H1 (cell line): ENCODE results near the gene RUNX1. TPM values are rescaled to one million over a fixed set of nuclear protein-coding genes. Genes with fewer than 3 reads are reported as not detected.

Experiments used
- CTCF ChIA-PET: fragments of 300-600 bp; sonication (Branson Sonifier 250); formaldehyde crosslinking; loops from one replicate; lab custom pipeline; 2021; ENCODE audit not compliant: partially characterized antibody; lab: Charles Lee
- POLR2A ChIA-PET: fragments of 300-600 bp; sonication (Branson Sonifier 250); formaldehyde crosslinking; loops from one replicate; lab custom pipeline; 2021; ENCODE audit warnings: inconsistent platforms; ENCODE audit not compliant: partially characterized antibody; lab: Charles Lee
- DNase-seq, 2 experiments: peaks; one replicate each; pipeline versions ENCODE4 v3.0.0 to v3.0.0-alpha.2; 2010 to 2022; ENCODE audit warnings: low spot score in 2 of 2, low read depth in 1 of 2, mixed read lengths in 1 of 2
- FAIRE-seq: peaks from 2 replicates; lab custom pipeline; 2011; peaks lifted over from hg19 to GRCh38; lab: Jason Lieb, UNC
- H2AFZ ChIP-seq: 2 replicates; pipeline ENCODE4 v1.8.1; 2012; ENCODE audit warnings: low read length, inconsistent platforms
- H2AK5ac ChIP-seq: 2 replicates; pipeline ENCODE4 v1.6.1; 2013; ENCODE audit warnings: low read depth, low read length
- H2BK120ac ChIP-seq: replicated peaks from 2 replicates; pipeline ENCODE3; 2013; ENCODE audit warnings: low read depth, low read length, inconsistent platforms
- H2BK12ac ChIP-seq: 2 replicates; pipeline ENCODE4 v1.6.1; 2013; ENCODE audit warnings: low read depth, low read length
- H2BK15ac ChIP-seq: 2 replicates; pipeline ENCODE4 v1.6.1; 2013; ENCODE audit warnings: low read length
- H2BK20ac ChIP-seq: 2 replicates; pipeline ENCODE4 v1.6.1; 2013; ENCODE audit warnings: low read length
- H2BK5ac ChIP-seq: 2 replicates; pipeline ENCODE4 v1.6.1; 2013; ENCODE audit warnings: low read depth, low read length
- H3K14ac ChIP-seq: 2 replicates; pipeline ENCODE4 v1.6.1; 2013; ENCODE audit warnings: inconsistent platforms; ENCODE audit not compliant: insufficient read length
- H3K18ac ChIP-seq: 2 replicates; pipeline ENCODE4 v1.6.1; 2013; ENCODE audit warnings: low read length; ENCODE audit errors: extremely low read depth
- H3K23ac ChIP-seq: 2 replicates; pipeline ENCODE4 v1.6.1; 2013; ENCODE audit warnings: inconsistent platforms; ENCODE audit not compliant: insufficient read length
- H3K23me2 ChIP-seq: 2 replicates; pipeline ENCODE4 v1.6.1; 2013; ENCODE audit warnings: low read depth, low read length
- H3K27ac ChIP-seq: 2 replicates; pipeline ENCODE4 v1.6.1; 2011; ENCODE audit warnings: low read depth, low read length, inconsistent platforms
- H3K27me3 ChIP-seq, 4 experiments: replicated peaks in 1 of 4; 1 replicate in 1 of 4; 2 replicates in 3 of 4; pipeline versions ENCODE4 v1.6.1 to v1.8.1; 2011 to 2013; ENCODE audit warnings: low read length in 3 of 4, mild to moderate bottlenecking in 3 of 4, inconsistent platforms in 2 of 4, mixed read lengths in 2 of 4, moderate library complexity in 1 of 4; ENCODE audit not compliant: control insufficient read depth in 3 of 4, insufficient read depth in 3 of 4; ENCODE audit errors: extremely low read depth in 1 of 4
- H3K36me3 ChIP-seq, 4 experiments: 2 replicates each; pipeline versions ENCODE4 v1.6.1 to v1.8.1; 2011 to 2013; ENCODE audit warnings: mild to moderate bottlenecking in 4 of 4, low read length in 3 of 4, moderate library complexity in 2 of 4, control low read depth in 1 of 4, inconsistent platforms in 1 of 4; ENCODE audit not compliant: insufficient read depth in 4 of 4, control insufficient read depth in 2 of 4
- H3K4ac ChIP-seq: replicated peaks from 2 replicates; pipeline ENCODE3; 2013; ENCODE audit warnings: low read length, low read depth, mixed read lengths, inconsistent platforms; ENCODE audit not compliant: insufficient read length
- H3K4me1 ChIP-seq, 4 experiments: replicated peaks in 1 of 4; 1 replicate in 1 of 4; 2 replicates in 3 of 4; pipeline versions ENCODE4 v1.6.1 to v1.8.1; 2011 to 2013; ENCODE audit warnings: low read length in 3 of 4, inconsistent platforms in 2 of 4, mixed read lengths in 1 of 4; ENCODE audit not compliant: insufficient read depth in 4 of 4, control insufficient read depth in 3 of 4
- H3K4me2 ChIP-seq, 2 experiments: 2 replicates each; pipeline versions ENCODE4 v1.6.1 to v1.8.1; 2011 to 2013; ENCODE audit warnings: low read depth in 2 of 2, low read length in 2 of 2, control low read depth in 1 of 2, inconsistent platforms in 1 of 2, mild to moderate bottlenecking in 1 of 2; ENCODE audit not compliant: insufficient read depth in 1 of 2
- H3K4me3 ChIP-seq, 4 experiments: fragments of 200-600, 300-600 bp in 1 of 4; sonication (generic), shearing (Covaris generic), sonication (Bioruptor Twin) in 1 of 4; 2 replicates each; pipeline versions ENCODE4 v1.5.1 to v1.8.1; 2011 to 2016; ENCODE audit warnings: low read length in 4 of 4, low read depth in 3 of 4, control low read depth in 2 of 4, inconsistent platforms in 2 of 4, mild to moderate bottlenecking in 2 of 4, mixed read lengths in 1 of 4, moderate library complexity in 1 of 4; ENCODE audit not compliant: insufficient read depth in 2 of 4; ENCODE audit errors: extremely low read depth in 1 of 4
- H3K56ac ChIP-seq: replicated peaks from 2 replicates; pipeline ENCODE3; 2013; ENCODE audit warnings: low read depth, mild to moderate bottlenecking, mixed read lengths, low read length, inconsistent platforms; ENCODE audit not compliant: insufficient read length
- H3K79me1 ChIP-seq: 2 replicates; pipeline ENCODE4 v1.6.1; 2013; ENCODE audit warnings: low read depth, low read length, control low read depth
- H3K79me2 ChIP-seq, 2 experiments: 2 replicates each; pipeline versions ENCODE4 v1.6.1 to v1.8.1; 2012 to 2013; ENCODE audit warnings: low read length in 2 of 2, mild to moderate bottlenecking in 2 of 2, inconsistent platforms in 1 of 2; ENCODE audit not compliant: insufficient read depth in 2 of 2, control insufficient read depth in 1 of 2
- H3K9ac ChIP-seq, 4 experiments: replicated peaks in 1 of 4; 1 replicate in 1 of 4; 2 replicates in 3 of 4; pipeline versions ENCODE4 v1.6.1 to v1.8.1; 2011 to 2013; ENCODE audit warnings: low read depth in 3 of 4, low read length in 3 of 4, control low read depth in 2 of 4, mild to moderate bottlenecking in 2 of 4, moderate library complexity in 2 of 4, inconsistent platforms in 1 of 4; ENCODE audit errors: extremely low read depth in 1 of 4
- H3K9me3 ChIP-seq, 2 experiments: 2 replicates each; pipeline versions ENCODE4 v1.6.1 to v1.8.1; 2012 to 2013; ENCODE audit warnings: mild to moderate bottlenecking in 2 of 2, moderate library complexity in 2 of 2, control low read depth in 1 of 2, inconsistent platforms in 1 of 2, low read depth in 1 of 2, low read length in 1 of 2, mixed read lengths in 1 of 2; ENCODE audit not compliant: insufficient read depth in 2 of 2
- H4K20me1 ChIP-seq, 2 experiments: replicated peaks in 1 of 2; 2 replicates each; pipeline versions ENCODE3 to v1.8.1; 2011 to 2013; ENCODE audit warnings: inconsistent platforms in 2 of 2, low read length in 2 of 2, mild to moderate bottlenecking in 1 of 2; ENCODE audit not compliant: insufficient read depth in 2 of 2, control insufficient read depth in 1 of 2
- H4K5ac ChIP-seq: 2 replicates; pipeline ENCODE4 v1.6.1; 2013; ENCODE audit warnings: low read length, low read depth, mixed read lengths, inconsistent platforms; ENCODE audit not compliant: insufficient read length
- H4K8ac ChIP-seq: 2 replicates; pipeline ENCODE4 v1.8.0; 2013; ENCODE audit warnings: mild to moderate bottlenecking, moderate library complexity, low read length, inconsistent platforms; ENCODE audit not compliant: insufficient read depth; ENCODE audit errors: extremely low read depth
- H4K91ac ChIP-seq: replicated peaks from 2 replicates; pipeline ENCODE3; 2013; ENCODE audit warnings: low read length, mixed read lengths, inconsistent platforms; ENCODE audit not compliant: insufficient read length
- ASH2L ChIP-seq: fragments of 200-600, 300-600 bp; sonication (generic); IDR thresholded peaks from one replicate; pipeline ENCODE4 v1.7.1; 2017; ENCODE audit warnings: low read length
- WGBS, 2 experiments: shearing (Covaris generic) in 1 of 2; methylation state at CpG; one replicate each; pipeline versions ENCODE4 v1.1.6 to v1.1.7; 2013 to 2015; ENCODE audit warnings: low lambda C conversion rate in 2 of 2, mixed read lengths in 2 of 2, inconsistent platforms in 1 of 2, low coverage in 1 of 2, missing lambda C conversion rate in 1 of 2; ENCODE audit not compliant: insufficient replicate concordance in 2 of 2, insufficient coverage in 1 of 2, insufficient read length in 1 of 2; ENCODE audit errors: extremely low coverage in 1 of 2, missing lambda C conversion rate in 1 of 2; 5-methylcytosine and 5-hydroxymethylcytosine counted together
- polyA plus RNA-seq, 7 experiments: library from polyadenylated mRNA; depleted of rRNA in 3 of 7; stranded (reverse) in 5 of 7; unstranded in 2 of 7; fragments of >200 nt in 5 of 7; fragments of 200-250 nt in 2 of 7; gene quantifications; 1 replicate in 5 of 7; 2 replicates in 1 of 7; 4 replicates in 1 of 7; pipeline versions ENCODE4 v1.2.1 to v1.2.3, GENCODE V29; 2011 to 2013; ENCODE audit warnings: missing spikeins in 2 of 7, mixed read lengths in 2 of 7
- total RNA-seq: library from RNA; stranded (reverse); fragmentation: NEBNext Ultra II Directional; extraction: Animal tissue kit (Norgen Biotek cat#: 25700); gene quantifications from 2 replicates; pipeline ENCODE4 v1.2.1, GENCODE V29; 2021

Gene RUNX1
- total and polyA plus RNA-seq, 2 of the 8 experiments (the other 6 are each of a cell fraction or from before 2014, with no cell fraction given), result 0.20 to 0.60 TPM

DNA sequence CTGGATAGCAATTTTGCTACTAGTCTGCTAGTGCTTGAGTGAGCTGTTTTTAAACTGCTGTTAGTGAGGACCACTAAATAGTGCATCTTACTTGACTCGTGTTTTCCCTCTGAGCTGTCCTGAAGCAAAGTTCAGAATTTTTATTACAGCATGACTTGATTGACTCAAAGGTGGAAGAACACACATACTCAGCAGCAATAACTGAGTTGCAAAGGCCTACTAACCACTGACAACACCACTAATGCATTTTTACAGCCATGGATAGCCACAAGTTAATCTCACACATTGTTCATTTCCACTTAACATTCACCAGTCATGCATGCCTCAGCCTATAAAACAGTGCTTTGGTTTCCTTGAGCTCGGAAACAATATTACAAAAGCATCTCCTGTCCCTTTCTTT, 148.7 kb downstream of the RUNX1 start:
- Histone ChIP-seq H2AK5ac (no peak overlapping the region), H2BK20ac (no peak overlapping the region), H4K5ac (no peak overlapping the region), H3K56ac (no peak overlapping the region), H3K4me1 (no peaks in the 10 kb centered on the region), H3K4me3 (no peak overlapping the region), H4K8ac (no peak overlapping the region), H3K23me2 (no peaks in the 10 kb centered on the region; the same call in 1 of the 2 replicates), H3K4me2 (no peak overlapping the region), H3K4ac (no peak overlapping the region), H3K18ac (no peak overlapping the region), H2AFZ (no peak overlapping the region), H3K27me3 (peaks cover 0 to under 1% (median 0%) of the 10 kb centered on the region in 4 experiments; a peak in 1 of 7 replicates), H3K14ac (no peak overlapping the region), H3K36me3 (no peaks in the 10 kb centered on the region), H2BK120ac (no peak overlapping the region), H3K79me1 (no peaks in the 10 kb centered on the region), H3K9ac (no peak overlapping the region), H3K27ac (no peak overlapping the region), H2BK5ac (no peak overlapping the region), H4K91ac (no peak overlapping the region), H3K23ac (no peak overlapping the region), H2BK12ac (no peak overlapping the region), H4K20me1 (no peaks in the 10 kb centered on the region), H2BK15ac (no peak overlapping the region), H3K79me2 (no peaks in the 10 kb centered on the region), H3K9me3 (no peaks in the 10 kb centered on the region)
- FAIRE-seq (no peak), DNase-seq (no peak)
- POLR2A ChIA-PET, result no interaction called here
- no peak for TF ChIP-seq ASH2L
- 89% methylated on average over 2 of the region's 2 CpGs; no CpG with 5 or more reads in 1 of the 2 experiments for WGBS, 2 experiments
- CTCF ChIA-PET, result interaction anchor here (0.9 to 1.5 kb wide), 3 partner anchors 8 to 356 kb away, joined by 3 read pairs; no protein-coding TSS in a partner anchor
